ENCODE measurements around the gene NUDT19. TPM values are rescaled to one million over a fixed set of nuclear protein-coding genes. Genes with fewer than 3 reads are reported as not detected.

Gene NUDT19
- polyA plus RNA-seq, 3 donors = 3.8 to 5.6 (median 4.6) TPM

DNA sequence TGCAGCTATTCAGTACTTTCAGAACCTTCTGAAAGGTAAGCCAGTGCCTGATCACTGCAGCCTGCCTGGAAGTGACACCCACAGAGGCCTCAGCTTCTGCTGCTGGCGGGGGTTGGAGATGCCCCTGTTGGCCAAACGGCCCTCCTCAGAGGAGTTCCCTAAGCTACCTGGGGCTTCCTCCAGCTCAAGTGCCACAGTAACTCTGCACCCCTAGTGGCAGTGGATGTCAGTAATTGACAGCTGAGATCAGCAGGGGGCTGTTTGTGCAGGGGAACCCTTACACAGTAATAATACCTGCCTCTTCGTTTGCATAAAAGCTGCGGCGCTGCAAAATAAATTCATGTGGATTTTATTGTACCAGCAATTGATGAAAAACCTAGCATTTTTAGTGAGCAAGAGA lies 56.9 kb downstream of the NUDT19 start:
- Histone ChIP-seq H3K9ac (ENCODE audit: insufficient read depth, low read length, poor library complexity, severe bottlenecking) (no peak overlapping the region), H3K27me3 (ENCODE audit: control insufficient read depth in 2 of 2, insufficient read depth in 2 of 2, low read length in 2 of 2) (peaks cover 2 to 12% of the 10 kb centered on the region in 2 donors), H3K9me3 (replicated peaks in 1 of 2; ENCODE audit: control insufficient read depth in 1 of 2, insufficient read depth in 1 of 2, low read length in 2 of 2) (no peaks in the 10 kb centered on the region), H4K20me1 (ENCODE audit: insufficient read depth, low read length) (no peaks in the 10 kb centered on the region), H2AFZ (ENCODE audit: insufficient read depth, low read depth, low read length, poor library complexity, severe bottlenecking) (no peak overlapping the region), H3K27ac (ENCODE audit: low read depth in 1 of 2, low read length in 2 of 2) (no peak overlapping the region), H3K79me2 (ENCODE audit: insufficient read depth, low read length) (no peaks in the 10 kb centered on the region), H3K4me2 (replicated peaks; ENCODE audit: extremely low read depth, low read length, poor library complexity, severe bottlenecking) (no peak overlapping the region), H3K4me1 (ENCODE audit: control insufficient read depth in 1 of 2, insufficient read depth in 2 of 2, low read length in 2 of 2) (no peaks in the 10 kb centered on the region), H3K4me3 (replicated peaks in 1 of 3; ENCODE audit: low read depth in 2 of 3, low read length in 3 of 3) (no peak overlapping the region), H3K36me3 (replicated peaks in 1 of 2; ENCODE audit: control insufficient read depth in 1 of 2, insufficient read depth in 2 of 2, low read length in 2 of 2) (no peaks in the 10 kb centered on the region)
- no peak for TF ChIP-seq CTCF (IDR thresholded peaks at IDR 0.05)
- Mint-ChIP-seq H3K27me3 (ENCODE audit: low read depth in 3 of 3) (peaks cover 3 to 19% (median 14%) of the 10 kb centered on the region in 3 donors), H3K9me3 (peaks cover 0 to 3% (median 0%) of the 10 kb centered on the region in 7 donors), H3K27ac (no peak overlapping the region), H3K4me3 (no peak overlapping the region), H3K36me3 (no peaks in the 10 kb centered on the region), H3K4me1 (peaks cover 3% of the 10 kb centered on the region)
- WGBS (ENCODE audit: insufficient coverage) = 25% methylated on average over 2 of the region's 5 CpGs
- no peak for DNase-seq
- intact Hi-C loops (cut with micrococcal nuclease) = no loop called here

DNA sequence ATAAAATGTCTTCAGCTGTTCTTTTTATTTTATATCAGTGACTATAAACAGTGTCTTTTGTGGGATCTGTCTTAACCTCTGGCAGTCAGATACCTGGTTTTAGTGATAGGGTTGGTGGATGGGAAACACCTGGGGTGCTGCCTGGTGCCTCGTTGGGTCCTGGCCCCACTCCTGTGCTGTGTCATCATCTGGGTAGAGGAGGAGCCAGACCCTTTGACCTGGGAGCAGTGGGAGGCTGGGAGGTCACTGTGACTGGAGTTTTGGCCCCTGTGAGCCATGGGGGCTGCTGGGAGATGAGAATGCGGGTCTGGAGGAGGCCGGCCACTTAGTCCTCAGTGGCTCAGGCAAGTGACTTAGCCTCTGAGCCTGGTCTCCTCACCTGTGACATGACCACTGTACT lies 57.3 kb downstream of the NUDT19 start:
- H3K4me1 Mint-ChIP-seq = peaks cover 3% of the 10 kb centered on the region
- H3K27ac Mint-ChIP-seq = peak overlapping the region in 1 of 7 donors; percentile 6
- no peaks in the 10 kb centered on the region for H3K4me1 ChIP-seq (ENCODE audit: control insufficient read depth in 1 of 2, insufficient read depth in 2 of 2, low read length in 2 of 2)
- no peaks in the 10 kb centered on the region for H3K36me3 ChIP-seq (replicated peaks in 1 of 2; ENCODE audit: control insufficient read depth in 1 of 2, insufficient read depth in 2 of 2, low read length in 2 of 2)
- peaks cover 3 to 19% (median 14%) of the 10 kb centered on the region in 3 donors for H3K27me3 Mint-ChIP-seq (ENCODE audit: low read depth in 3 of 3)
- H2AFZ ChIP-seq (ENCODE audit: insufficient read depth, low read depth, low read length, poor library complexity, severe bottlenecking) = no peak overlapping the region
- H3K9me3 ChIP-seq (replicated peaks in 1 of 2; ENCODE audit: control insufficient read depth in 1 of 2, insufficient read depth in 1 of 2, low read length in 2 of 2) = no peaks in the 10 kb centered on the region
- no peak for DNase-seq
- no peaks in the 10 kb centered on the region for H3K79me2 ChIP-seq (ENCODE audit: insufficient read depth, low read length)
- no peaks in the 10 kb centered on the region for H4K20me1 ChIP-seq (ENCODE audit: insufficient read depth, low read length)
- no peak overlapping the region for H3K4me3 ChIP-seq (replicated peaks in 1 of 3; ENCODE audit: low read depth in 2 of 3, low read length in 3 of 3)
- H3K36me3 Mint-ChIP-seq = no peaks in the 10 kb centered on the region
- H3K9me3 Mint-ChIP-seq = peaks cover 0 to 3% (median 0%) of the 10 kb centered on the region in 7 donors
- TF ChIP-seq CTCF (IDR thresholded peaks at IDR 0.05) = no peak
- H3K9ac ChIP-seq (ENCODE audit: insufficient read depth, low read length, poor library complexity, severe bottlenecking) = no peak overlapping the region
- H3K4me2 ChIP-seq (replicated peaks; ENCODE audit: extremely low read depth, low read length, poor library complexity, severe bottlenecking) = no peak overlapping the region
- H3K4me3 Mint-ChIP-seq = no peak overlapping the region
- no peak overlapping the region for H3K27ac ChIP-seq (ENCODE audit: low read depth in 1 of 2, low read length in 2 of 2)
- WGBS (ENCODE audit: insufficient coverage) = 67% methylated on average over 3 of the region's 3 CpGs
- intact Hi-C loops (cut with micrococcal nuclease) = no loop called here
- peaks cover 2 to 12% of the 10 kb centered on the region in 2 donors for H3K27me3 ChIP-seq (ENCODE audit: control insufficient read depth in 2 of 2, insufficient read depth in 2 of 2, low read length in 2 of 2)
